GOT3 (cell line): ENCODE measurements around the gene RENBP.

Experiments
- DNase-seq: peaks from one replicate; lab custom pipeline; 2025; ENCODE audit warnings: mixed read lengths; lab: John Stamatoyannopoulos, UW

The RENBP gene

GRCh38 chrX:153933748-153934147, 10.7 kb downstream of the RENBP start:
- DNase-seq = no peak

- no peak for DNase-seq
These were observed 12.1 kb downstream of the RENBP start for GRCh38 chrX:153932220-153932915.

- no peak for DNase-seq
These were observed 12.7 kb downstream of the RENBP start for GRCh38 chrX:153931748-153932147.

GRCh38 chrX:153931151-153931550, 13.3 kb downstream of the RENBP start:
- no peak for DNase-seq

GRCh38 chrX:153930011-153930910, 14.2 kb downstream of the RENBP start:
- DNase-seq = no peak

- no peak for DNase-seq
These were observed 14.9 kb downstream of the RENBP start for GRCh38 chrX:153929576-153929975.

GRCh38 chrX:153928846-153929245, 15.6 kb downstream of the RENBP start:
- no peak for DNase-seq

- peak; percentile 84 for DNase-seq
These were observed 16.3 kb downstream of the RENBP start for GRCh38 chrX:153927922-153928760.

GRCh38 chrX:153927672-153927921, 16.8 kb downstream of the RENBP start:
- no peak for DNase-seq

- DNase-seq = no peak
These were observed 17.4 kb downstream of the RENBP start for GRCh38 chrX:153926858-153927671.

- no peak for DNase-seq
These were observed 17.9 kb downstream of the RENBP start for GRCh38 chrX:153926552-153926857.

GRCh38 chrX:153925739-153926551, 18.5 kb downstream of the RENBP start, which contains the start of gene ARHGAP4:
ARHGAP4 (minus strand) TSS chrX:153926264; CDS start chrX:153926202, 62 bp downstream.
- DNase-seq = no peak

- DNase-seq = no peak
These were observed 19.1 kb downstream of the RENBP start for GRCh38 chrX:153925387-153925738.

- no peak for DNase-seq
These were observed 20.1 kb downstream of the RENBP start for GRCh38 chrX:153924149-153924861.

- no peak for DNase-seq
These were observed 21.2 kb downstream of the RENBP start for GRCh38 chrX:153922932-153923857.

GRCh38 chrX:153921511-153922446, 22.7 kb downstream of the RENBP start:
- DNase-seq = no peak

- DNase-seq = no peak
These were observed 23.4 kb downstream of the RENBP start for GRCh38 chrX:153921070-153921469.

- no peak for DNase-seq
These were observed 23.9 kb downstream of the RENBP start for GRCh38 chrX:153920546-153920945.
